ENCODE data around the gene KCTD17.

GRCh38 chr22:37065961-37066360 lies 14.4 kb downstream of the KCTD17 start:
- TF ChIP-seq EZH2 (IDR thresholded peaks at IDR 0.05; ENCODE audit: low read depth), result no peak
- TF ChIP-seq CTCF (conservative IDR thresholded peaks at IDR 0.05), result no peak

All from PC-9 (cell line).